GM19043 (cell line): ENCODE results near the gene DYNC1I1.

Experiments used
- ATAC-seq: cut with Tn5 transposase; IDR thresholded peaks from one replicate; pipeline ENCODE4 v1.9.1; 2021; ENCODE audit warnings: low read depth; ENCODE audit not compliant: unreplicated experiment

Gene DYNC1I1

GRCh38 chr7:95788258-95788657, 15.9 kb downstream of the DYNC1I1 start:
- no peak for ATAC-seq

- no peak for ATAC-seq
These were observed 16.5 kb downstream of the DYNC1I1 start for GRCh38 chr7:95788884-95789283.

DNA sequence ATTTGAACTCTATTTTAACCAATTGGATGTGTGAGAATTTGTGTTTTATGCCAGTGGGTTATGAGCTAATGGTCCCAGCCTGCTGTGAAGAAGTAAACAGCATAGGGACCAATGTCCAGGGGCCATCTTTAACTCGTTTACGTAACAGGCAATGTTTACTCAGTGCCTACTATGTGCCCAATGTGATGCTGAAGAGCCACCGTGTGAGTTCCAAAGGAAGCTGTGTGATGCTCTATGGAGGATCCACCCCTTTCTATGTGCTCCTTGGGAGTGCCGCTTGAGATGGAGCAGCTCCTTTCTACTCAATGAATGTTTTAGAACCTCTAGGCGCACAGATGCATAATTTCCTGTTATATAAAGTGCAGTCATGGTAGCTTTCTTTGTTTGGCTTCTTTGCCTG, 21.3 kb downstream of the DYNC1I1 start:
- ATAC-seq: no peak

DNA sequence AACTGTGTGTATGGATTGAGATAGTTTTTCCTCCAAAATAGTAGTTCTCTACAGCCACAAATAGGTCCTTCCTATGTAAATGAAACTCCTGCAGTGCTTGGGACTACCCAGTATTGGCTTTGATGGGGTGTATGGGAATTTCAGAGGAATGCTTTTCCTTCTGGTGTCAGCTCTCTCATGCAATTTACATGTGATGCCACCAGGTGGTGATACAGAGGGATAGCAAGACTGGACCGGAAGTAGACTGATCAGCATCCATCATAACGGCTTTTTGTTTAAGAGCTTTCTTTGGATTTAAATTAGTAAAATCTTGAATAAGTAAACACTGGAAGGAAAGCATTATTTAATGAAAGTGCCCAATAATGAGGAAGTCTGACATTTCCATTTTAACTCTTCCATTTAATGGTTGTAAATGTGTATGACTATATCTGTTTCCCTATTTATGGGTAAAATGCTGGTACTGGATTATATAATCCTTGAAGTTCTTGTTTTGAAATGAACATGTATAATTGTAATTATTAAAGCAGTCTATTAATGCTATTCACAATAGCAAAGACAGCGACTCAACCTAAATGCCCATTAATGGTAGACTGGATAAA, 22.7 kb downstream of the DYNC1I1 start:
- no peak for ATAC-seq

DNA sequence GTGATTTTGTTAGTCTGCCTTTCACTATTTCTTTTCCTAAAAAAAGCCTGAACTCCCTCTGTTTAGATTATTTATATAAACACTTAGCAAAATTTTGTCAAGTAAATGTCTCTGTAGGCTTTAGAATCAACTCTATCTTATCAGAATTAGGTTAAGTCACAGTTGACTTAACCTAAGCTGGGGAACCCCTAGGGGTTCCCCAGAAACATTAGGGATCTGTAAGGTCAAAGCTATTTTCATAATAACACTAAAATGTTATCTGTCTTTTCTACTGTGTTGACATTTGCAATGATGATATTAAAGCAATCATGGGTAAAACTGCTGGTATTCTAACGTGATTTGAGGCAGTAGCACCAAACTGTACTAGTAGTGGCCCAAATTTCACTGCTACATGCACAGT, 24.3 kb downstream of the DYNC1I1 start:
- no peak for ATAC-seq

DNA sequence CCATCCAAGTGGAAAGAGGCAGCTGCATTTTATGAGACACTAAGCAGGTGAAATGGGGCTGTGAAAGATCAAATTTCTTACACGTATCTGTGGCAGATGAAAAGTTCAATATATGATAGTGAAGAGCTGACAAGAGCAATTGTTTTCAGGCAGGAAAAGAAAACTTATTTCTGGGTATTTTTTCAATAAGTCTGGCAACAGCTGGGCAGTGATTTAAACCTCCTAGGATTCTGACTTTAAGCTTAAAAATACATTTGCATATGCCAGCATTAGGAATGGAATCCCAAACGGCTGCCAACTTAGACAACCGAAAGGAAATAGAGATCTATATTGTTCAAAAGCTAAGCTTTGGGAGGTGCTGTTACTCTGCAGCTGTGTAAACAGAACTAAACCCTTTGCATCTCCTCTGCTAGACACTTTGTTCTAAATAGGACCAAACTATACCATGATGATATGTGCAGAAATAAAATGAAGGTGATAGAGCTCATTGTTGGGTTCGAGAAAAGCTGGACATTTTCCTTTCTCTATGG, 26.1 kb downstream of the DYNC1I1 start:
- ATAC-seq: no peak

DNA sequence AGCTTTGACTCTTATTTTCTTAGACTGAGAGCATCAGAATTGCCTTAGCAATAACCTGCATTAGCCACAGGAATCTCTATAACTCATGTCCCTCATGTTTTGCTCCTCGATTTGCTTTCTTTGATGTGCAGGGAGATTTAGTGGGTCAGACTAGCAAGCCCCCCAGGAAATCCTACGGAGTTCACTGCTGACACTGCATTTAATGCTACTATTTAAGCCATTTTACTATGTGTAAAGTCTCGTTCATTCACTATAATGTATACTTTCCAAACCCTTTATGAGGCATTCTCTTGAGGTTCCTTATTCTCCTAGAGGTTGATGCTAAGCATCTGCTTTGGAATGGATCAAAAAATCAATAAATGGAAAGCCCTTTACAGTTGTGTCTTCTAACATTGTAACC, 28.4 kb downstream of the DYNC1I1 start:
- ATAC-seq: no peak

DNA sequence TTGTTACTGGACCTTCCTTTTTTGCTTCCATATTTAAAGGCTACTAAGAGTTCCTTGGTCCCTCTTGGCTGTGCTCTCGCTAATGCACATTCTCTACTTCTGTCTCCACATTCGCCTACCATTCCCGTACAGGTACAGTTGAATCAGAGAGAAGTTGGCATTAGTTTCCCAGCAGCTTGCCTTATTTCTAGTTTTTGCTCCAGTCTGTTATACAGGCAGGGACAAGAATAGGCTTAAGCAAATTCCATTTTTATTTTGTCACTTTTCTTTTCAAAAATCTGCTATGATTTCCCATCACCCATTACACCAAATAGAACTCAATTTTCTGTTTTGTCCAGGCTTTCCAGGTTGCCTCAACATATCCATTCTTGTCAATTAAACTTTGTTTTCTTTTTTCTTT, 29.9 kb downstream of the DYNC1I1 start:
- no peak for ATAC-seq

DNA sequence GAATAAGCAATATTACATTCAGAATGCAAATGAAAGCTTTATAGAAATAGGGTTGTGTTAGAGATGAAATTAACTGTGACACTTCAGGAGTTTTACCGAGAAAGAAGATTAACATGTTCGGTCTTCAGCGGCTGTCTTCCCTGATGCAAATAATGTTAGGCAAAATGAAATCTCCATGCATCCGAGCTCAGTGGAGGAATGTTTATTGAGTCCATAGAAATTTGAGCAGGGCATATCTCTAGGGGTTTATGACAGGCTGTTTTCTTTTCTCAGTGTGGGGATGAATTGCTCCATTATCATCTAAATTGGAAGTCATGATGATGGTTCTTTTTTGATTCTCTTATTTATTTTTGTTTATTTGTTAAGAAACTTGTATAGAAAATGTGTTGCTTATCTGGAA, 31.7 kb downstream of the DYNC1I1 start:
- no peak for ATAC-seq

GRCh38 chr7:95805909-95806308, 33.6 kb downstream of the DYNC1I1 start:
- no peak for ATAC-seq

DNA sequence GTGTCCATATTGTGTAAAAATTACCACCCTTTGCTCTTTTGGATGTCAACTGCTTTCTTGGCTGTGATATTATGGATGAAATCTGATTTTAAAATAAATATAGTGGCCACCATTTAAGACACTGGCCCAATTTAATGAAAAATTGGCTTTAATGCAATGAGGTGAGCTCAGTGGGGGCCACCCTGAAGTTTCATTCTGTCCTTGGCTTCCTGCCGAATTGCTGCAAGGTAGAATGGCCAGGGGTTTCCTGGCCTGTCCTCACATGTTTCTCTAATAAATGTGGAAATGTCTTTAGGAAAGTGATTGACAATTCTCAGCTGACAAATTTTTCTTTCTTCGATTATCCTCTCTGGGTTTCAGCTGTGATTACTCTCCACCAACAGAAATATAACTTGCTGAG, 36.0 kb downstream of the DYNC1I1 start:
- no peak for ATAC-seq

DNA sequence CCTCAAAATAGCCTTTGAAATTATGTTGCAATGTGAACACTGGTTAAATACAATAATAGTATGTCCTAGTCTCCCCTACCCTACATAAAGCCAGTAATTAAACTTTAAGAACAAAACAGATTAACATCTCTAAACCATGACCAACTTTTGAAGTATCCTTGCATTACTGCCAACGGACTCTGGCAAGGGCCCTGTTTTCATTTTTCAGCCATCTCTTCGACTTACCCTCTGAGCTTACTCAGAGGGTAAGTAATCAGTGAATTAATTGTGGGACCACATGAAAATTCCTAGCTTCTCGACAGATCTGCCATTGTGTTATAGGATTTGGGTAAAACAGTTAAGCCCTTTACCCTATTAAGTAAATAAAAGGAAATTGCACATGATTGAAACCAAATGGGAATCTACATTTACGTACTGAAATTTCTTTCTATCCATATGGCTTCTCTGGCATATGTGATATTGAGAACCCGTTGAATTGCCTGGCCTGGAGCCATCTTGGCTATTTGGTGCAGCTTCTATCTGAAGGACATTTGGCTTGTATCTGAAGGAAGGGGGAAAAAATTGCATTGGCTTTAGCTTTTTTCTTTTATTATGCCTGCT, 39.6 kb downstream of the DYNC1I1 start:
- no peak for ATAC-seq

- no peak for ATAC-seq
These were observed 42.4 kb downstream of the DYNC1I1 start for GRCh38 chr7:95814721-95815120.

DNA sequence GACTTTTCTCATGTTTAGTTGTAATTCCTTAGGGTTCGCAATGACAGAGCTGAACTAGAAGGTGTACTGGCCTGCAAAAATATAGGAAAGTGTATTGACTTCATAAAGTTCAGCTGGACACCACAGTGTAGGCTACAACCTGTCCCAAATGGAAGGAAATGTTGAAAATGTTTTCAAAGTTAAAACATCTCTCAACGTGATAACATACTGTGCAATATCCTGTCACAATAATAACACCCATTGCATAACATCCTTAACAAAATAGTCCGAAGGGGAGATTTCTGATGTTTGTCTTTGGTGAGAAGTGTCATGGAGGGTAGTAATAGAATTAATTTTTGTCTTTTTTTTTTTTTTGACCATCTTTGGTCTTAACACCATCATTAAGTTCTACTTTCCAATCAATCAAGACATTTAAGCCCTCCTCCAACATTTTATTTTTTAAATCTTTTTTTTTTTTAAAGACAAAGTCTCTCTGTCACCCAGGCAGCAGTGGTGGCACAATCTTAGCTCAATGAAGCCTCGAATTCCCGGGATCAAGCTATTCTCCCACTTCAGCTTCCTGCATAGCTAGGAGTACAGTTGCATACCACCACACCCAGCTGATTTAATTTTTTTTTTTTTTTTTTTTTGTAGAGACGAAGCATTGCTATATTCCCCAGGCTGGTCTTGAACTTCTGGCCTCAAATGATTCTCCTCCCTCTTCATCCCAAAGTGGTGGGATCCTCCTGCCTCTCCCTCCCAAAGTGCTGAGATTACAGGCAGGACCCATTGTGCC, 45.7 kb downstream of the DYNC1I1 start:
- no peak for ATAC-seq

DNA sequence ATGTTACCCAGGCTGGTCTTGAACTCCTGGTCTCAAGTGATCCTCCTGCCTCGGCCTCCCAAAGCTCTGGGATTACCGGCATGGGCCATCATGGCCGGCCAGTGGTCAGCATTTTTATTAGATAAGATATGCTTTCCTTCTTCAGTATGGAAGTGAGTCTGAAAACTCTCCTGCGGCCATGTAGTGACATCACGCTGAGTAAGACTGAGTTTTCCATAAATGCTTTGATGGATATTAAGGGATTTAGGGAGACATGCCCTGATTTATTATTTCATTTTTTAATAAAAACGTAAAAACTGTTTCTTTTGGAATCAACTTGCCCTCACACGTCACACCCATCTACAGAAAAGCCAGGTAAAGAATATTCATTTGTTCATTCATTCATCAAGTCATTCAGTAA, 48.4 kb downstream of the DYNC1I1 start:
- ATAC-seq: no peak

- ATAC-seq: no peak
These were observed 50.4 kb downstream of the DYNC1I1 start for GRCh38 chr7:95822717-95823116.

DNA sequence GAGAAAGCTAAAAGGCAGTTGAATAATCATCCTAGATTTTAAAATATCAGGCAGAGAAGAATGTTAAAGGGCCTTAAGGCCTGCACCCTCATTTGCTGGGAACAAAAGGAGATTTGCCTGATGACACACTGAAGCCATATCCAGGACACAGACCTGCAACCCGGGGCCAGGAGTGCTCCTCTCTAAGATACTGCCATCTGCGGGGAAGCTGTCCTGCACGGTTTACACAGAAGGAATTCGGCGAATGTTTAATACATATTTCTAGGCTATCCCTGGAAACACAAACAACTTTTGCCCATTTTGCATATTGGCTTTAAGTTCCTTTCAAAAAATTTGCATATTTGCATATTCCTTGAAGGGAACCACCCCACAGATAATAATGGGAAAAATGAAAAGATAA, 52.3 kb downstream of the DYNC1I1 start:
- ATAC-seq: no peak

- no peak for ATAC-seq
These were observed 56.8 kb downstream of the DYNC1I1 start for GRCh38 chr7:95828824-95829790.

- ATAC-seq: peak; percentile 95
These were observed 68.9 kb downstream of the DYNC1I1 start for GRCh38 chr7:95840953-95841950.
